Measurements from ENCODE around the gene EFHC1.

GRCh38 chr6:52573295-52573694 is 153.2 kb downstream of the EFHC1 start:
- TF ChIP-seq CTCF (IDR thresholded peaks at IDR 0.05): no peak
- TF ChIP-seq EP300 (IDR thresholded peaks at IDR 0.05): no peak
- TF ChIP-seq POLR2A (IDR thresholded peaks at IDR 0.05): no peak
